Nucleus accumbens (tissue), 56 donors: Measurements from ENCODE around the gene ZNF722.
A peak's percentile ranks its signal among the peaks of the same experiment; 100 is the strongest.
"Not testable (repeated sequence)": the region's sequence is repeated elsewhere in the genome, so short reads cannot be mapped to it uniquely, and the experiment has no call there.

ENCODE experiments used
- DNase-seq, 56 donors: peaks; one replicate each; lab custom pipeline; 2025; lab: John Stamatoyannopoulos, UW

The ZNF722 gene

GRCh38 chr7:63998549-63998948 is at the start of gene ZNF722:
ZNF722 (plus strand) TSS chr7:63998849; CDS start chr7:63998962, 113 bp downstream.
- no peak for DNase-seq

GRCh38 chr7:63953181-63953580 is 45.5 kb upstream of the ZNF722 start:
- no peak for DNase-seq

- no peak for DNase-seq
These were observed 30.0 kb upstream of the ZNF722 start for GRCh38 chr7:63968629-63969028.

- not testable (repeated sequence) for DNase-seq
These were observed 16.8 kb downstream of the ZNF722 start for GRCh38 chr7:64015496-64015895.

GRCh38 chr7:64035388-64035787 is 36.7 kb downstream of the ZNF722 start:
- DNase-seq = no peak

- peak in 7 of 56 donors; percentile 1 to 16 (median 4) for DNase-seq
These were observed 38.4 kb downstream of the ZNF722 start for GRCh38 chr7:64037095-64037494.

GRCh38 chr7:64045301-64046040 is 46.8 kb downstream of the ZNF722 start, which contains the start of gene ZNF727:
ZNF727 (plus strand) TSS chr7:64045434; CDS start chr7:64045622, 188 bp downstream.
- DNase-seq = peak in 55 of 56 donors; percentile 6 to 91 (median 78)

GRCh38 chr7:64046041-64046389 is 47.4 kb downstream of the ZNF722 start:
- peak in 5 of 56 donors; percentile 3 to 15 (median 8) for DNase-seq
